ENCODE data around the gene CNTN6. TPM values are rescaled to one million over a fixed set of nuclear protein-coding genes. Genes with fewer than 3 reads are reported as not detected.
"Not testable (repeated sequence)": the region's sequence is repeated elsewhere in the genome, so short reads cannot be mapped to it uniquely, and the experiment has no call there.

Gene CNTN6
- total RNA-seq, 4 donors from 2014 or later = not detected

- no peaks in the 10 kb centered on the region for H3K27me3 ChIP-seq
- H3K9me3 ChIP-seq = peaks cover 0 to 11% (median 0%) of the 10 kb centered on the region in 3 donors
- no peak overlapping the region for H3K27ac ChIP-seq
- 67 to 73% methylated on average over 5 of the region's 5 CpGs for WGBS, 2 donors
- no peaks in the 10 kb centered on the region for H3K36me3 ChIP-seq
- TF ChIP-seq POLR2A (IDR thresholded peaks at IDR 0.05) (no peak), CTCF (IDR thresholded peaks at IDR 0.05) (no peak)
- no peaks in the 10 kb centered on the region for H3K4me1 ChIP-seq
- no peak for DNase-seq
- intact Hi-C loops (cut with DNase I) = no loop called here
- H3K4me3 ChIP-seq = no peak overlapping the region
These were observed 288.8 kb downstream of the CNTN6 start for GRCh38 chr3:1381647-1382036.

- 85 to 86% methylated on average over 1 to 8 of the region's 23 CpGs for WGBS, 2 donors
- H3K27ac ChIP-seq; H3K4me3 ChIP-seq; intact Hi-C loops (cut with DNase I); H3K4me1 ChIP-seq; H3K27me3 ChIP-seq; H3K36me3 ChIP-seq; DNase-seq: not testable (repeated sequence)
- H3K9me3 ChIP-seq = peaks cover 0 to 11% (median 0%) of the 10 kb centered on the region in 3 donors
These were observed 294.6 kb downstream of the CNTN6 start for GRCh38 chr3:1387396-1387905.

- Histone ChIP-seq H3K27me3 (no peaks in the 10 kb centered on the region), H3K4me3 (no peak overlapping the region), H3K9me3 (no peaks in the 10 kb centered on the region), H3K36me3 (no peaks in the 10 kb centered on the region), H3K4me1 (no peaks in the 10 kb centered on the region), H3K27ac (no peak overlapping the region)
- TF ChIP-seq POLR2A (IDR thresholded peaks at IDR 0.05) = no peak
- no peak for TF ChIP-seq CTCF (IDR thresholded peaks at IDR 0.05)
- intact Hi-C loops (cut with DNase I) = no loop called here
- WGBS, 2 donors = 90 to 93% methylated on average over 4 to 13 of the region's 19 CpGs
- no peak for DNase-seq
These were observed 301.4 kb downstream of the CNTN6 start for GRCh38 chr3:1394188-1394587.

GRCh38 chr3:1400571-1400970, 307.7 kb downstream of the CNTN6 start:
- DNase-seq = no peak
- intact Hi-C loops (cut with DNase I) = no loop called here

GRCh38 chr3:1404270-1404962, 311.6 kb downstream of the CNTN6 start:
- intact Hi-C loops (cut with DNase I) = no loop called here
- H3K4me1 ChIP-seq = no peaks in the 10 kb centered on the region
- H3K27me3 ChIP-seq = no peaks in the 10 kb centered on the region
- TF ChIP-seq POLR2A (IDR thresholded peaks at IDR 0.05) (no peak), CTCF (IDR thresholded peaks at IDR 0.05) (no peak)
- no peak for DNase-seq
- no peak overlapping the region for H3K27ac ChIP-seq
- H3K9me3 ChIP-seq = no peaks in the 10 kb centered on the region
- WGBS, 2 donors = 38 to 51% methylated on average over 2 of the region's 2 CpGs
- H3K36me3 ChIP-seq = no peaks in the 10 kb centered on the region
- H3K4me3 ChIP-seq = no peak overlapping the region

More at GRCh38 chr3:1400571-1400970, 307.7 kb downstream of the CNTN6 start:
- H3K9me3 ChIP-seq = no peaks in the 10 kb centered on the region
- no peaks in the 10 kb centered on the region for H3K36me3 ChIP-seq
- TF ChIP-seq POLR2A (IDR thresholded peaks at IDR 0.05) = no peak
- no peak for TF ChIP-seq CTCF (IDR thresholded peaks at IDR 0.05)
- H3K4me3 ChIP-seq = no peak overlapping the region
- H3K27me3 ChIP-seq = no peaks in the 10 kb centered on the region
- no peak overlapping the region for H3K27ac ChIP-seq
- 43 to 51% methylated on average over 3 of the region's 3 CpGs for WGBS, 2 donors
- H3K4me1 ChIP-seq = no peaks in the 10 kb centered on the region
